ENCODE measurements around the gene CALY.

Gene CALY

DNA sequence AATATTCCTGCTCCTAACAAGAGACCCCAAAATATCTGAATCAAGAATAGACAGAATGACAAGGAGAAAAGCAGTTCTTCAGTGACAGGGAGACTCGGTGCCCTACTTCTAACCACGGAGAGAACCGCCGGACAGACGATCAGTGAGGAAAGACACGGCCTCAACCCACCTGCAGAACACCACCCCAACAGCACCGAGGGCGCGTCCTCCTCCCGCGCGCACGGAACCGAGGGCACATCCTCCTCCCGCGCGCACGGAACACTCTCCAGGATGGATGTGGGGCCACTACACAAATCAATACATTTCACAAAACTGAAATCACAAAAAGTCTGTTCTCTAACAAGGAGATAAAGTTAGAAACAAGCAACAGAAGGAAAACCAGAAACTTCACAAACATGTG, 50.3 kb downstream of the CALY start:
- no peak for DNase-seq (ENCODE audit: low read depth in 2 of 2)
- no peak for TF ChIP-seq CTCF (IDR thresholded peaks at IDR 0.05; ENCODE audit: low read depth, low read length)
- no peak overlapping the region for H3K4me3 ChIP-seq (replicated peaks in 1 of 2; ENCODE audit: low read depth in 2 of 2, low read length in 2 of 2)

- DNase-seq (ENCODE audit: low read depth in 2 of 2) = no peak
- H3K4me3 ChIP-seq (replicated peaks in 1 of 2; ENCODE audit: low read depth in 2 of 2, low read length in 2 of 2) = no peak overlapping the region
- TF ChIP-seq CTCF (IDR thresholded peaks at IDR 0.05; ENCODE audit: low read depth, low read length) = no peak
These were observed 51.5 kb downstream of the CALY start for GRCh38 chr10:133285217-133285616.

GRCh38 chr10:133283931-133284330, 52.8 kb downstream of the CALY start:
- no peak for TF ChIP-seq CTCF (IDR thresholded peaks at IDR 0.05; ENCODE audit: low read depth, low read length)
- H3K4me3 ChIP-seq (replicated peaks in 1 of 2; ENCODE audit: low read depth in 2 of 2, low read length in 2 of 2) = no peak overlapping the region
- no peak for DNase-seq (ENCODE audit: low read depth in 2 of 2)

GRCh38 chr10:133282846-133283390, 53.8 kb downstream of the CALY start:
- no peak for TF ChIP-seq CTCF (IDR thresholded peaks at IDR 0.05; ENCODE audit: low read depth, low read length)

GRCh38 chr10:133281628-133282372, 54.9 kb downstream of the CALY start:
- no peak for DNase-seq (ENCODE audit: low read depth in 2 of 2)
- no peak overlapping the region for H3K4me3 ChIP-seq (replicated peaks in 1 of 2; ENCODE audit: low read depth in 2 of 2, low read length in 2 of 2)
- no peak for TF ChIP-seq CTCF (IDR thresholded peaks at IDR 0.05; ENCODE audit: low read depth, low read length)

More at GRCh38 chr10:133282846-133283390, 53.8 kb downstream of the CALY start:
- DNase-seq (ENCODE audit: low read depth in 2 of 2) = no peak
- no peak overlapping the region for H3K4me3 ChIP-seq (replicated peaks in 1 of 2; ENCODE audit: low read depth in 2 of 2, low read length in 2 of 2)

- DNase-seq (ENCODE audit: low read depth in 2 of 2) = no peak
- no peak overlapping the region for H3K4me3 ChIP-seq (replicated peaks in 1 of 2; ENCODE audit: low read depth in 2 of 2, low read length in 2 of 2)
- TF ChIP-seq CTCF (IDR thresholded peaks at IDR 0.05; ENCODE audit: low read depth, low read length) = no peak
These were observed 55.6 kb downstream of the CALY start for GRCh38 chr10:133281084-133281483.

Data from cardiac fibroblast (primary cell).